Measurements from ENCODE around the gene TMEM170B. TPM values are rescaled to one million over a fixed set of nuclear protein-coding genes. Genes with fewer than 3 reads are reported as not detected.

TMEM170B gene
- polyA plus RNA-seq, 2 of the 4 experiments (the other 2 are of a cell fraction): 2.5 to 3.2 TPM

DNA sequence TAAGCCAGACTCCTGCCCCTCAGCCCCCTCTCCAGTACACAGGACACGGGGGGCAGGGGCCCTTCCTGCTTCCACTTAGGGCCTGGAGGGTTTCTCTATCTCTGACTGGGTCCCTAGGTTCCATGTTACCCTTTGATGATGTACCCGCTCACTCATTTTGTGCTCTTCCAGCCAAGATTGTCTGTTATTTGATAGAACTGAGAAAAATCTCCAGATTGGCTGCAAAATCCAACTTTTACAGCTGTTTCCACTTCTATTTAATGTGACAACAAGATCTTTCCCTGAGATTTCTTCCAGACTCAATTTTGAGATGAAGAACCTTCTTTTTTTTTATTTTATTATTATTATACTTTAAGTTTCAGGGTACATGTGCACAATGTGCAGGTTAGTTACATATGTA, 85.7 kb downstream of the TMEM170B start:
- DNase-seq (ENCODE audit: low read depth in 1 of 2, low spot score in 1 of 2): no peak
- TF ChIP-seq PHF8 (IDR thresholded peaks at IDR 0.05; ENCODE audit: borderline replicate concordance, low read depth) (no peak), HOXA7 (CRISPR knock-in tag; IDR thresholded peaks at IDR 0.05) (no peak), JUN (IDR thresholded peaks at IDR 0.05) (no peak)
- TF ChIP-seq, protein P1, sequence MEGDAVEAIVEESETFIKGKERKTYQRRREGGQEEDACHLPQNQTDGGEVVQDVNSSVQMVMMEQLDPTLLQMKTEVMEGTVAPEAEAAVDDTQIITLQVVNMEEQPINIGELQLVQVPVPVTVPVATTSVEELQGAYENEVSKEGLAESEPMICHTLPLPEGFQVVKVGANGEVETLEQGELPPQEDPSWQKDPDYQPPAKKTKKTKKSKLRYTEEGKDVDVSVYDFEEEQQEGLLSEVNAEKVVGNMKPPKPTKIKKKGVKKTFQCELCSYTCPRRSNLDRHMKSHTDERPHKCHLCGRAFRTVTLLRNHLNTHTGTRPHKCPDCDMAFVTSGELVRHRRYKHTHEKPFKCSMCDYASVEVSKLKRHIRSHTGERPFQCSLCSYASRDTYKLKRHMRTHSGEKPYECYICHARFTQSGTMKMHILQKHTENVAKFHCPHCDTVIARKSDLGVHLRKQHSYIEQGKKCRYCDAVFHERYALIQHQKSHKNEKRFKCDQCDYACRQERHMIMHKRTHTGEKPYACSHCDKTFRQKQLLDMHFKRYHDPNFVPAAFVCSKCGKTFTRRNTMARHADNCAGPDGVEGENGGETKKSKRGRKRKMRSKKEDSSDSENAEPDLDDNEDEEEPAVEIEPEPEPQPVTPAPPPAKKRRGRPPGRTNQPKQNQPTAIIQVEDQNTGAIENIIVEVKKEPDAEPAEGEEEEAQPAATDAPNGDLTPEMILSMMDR (IDR thresholded peaks at IDR 0.05): no peak
- POLR2A ChIA-PET: no interaction called here
- WGBS (ENCODE audit: missing lambda C conversion rate): 70% methylated on average over 2 of the region's 2 CpGs
- H3K9me3 ChIP-seq: no peaks in the 10 kb centered on the region
- no peak overlapping the region for H3K27ac ChIP-seq
- no peak overlapping the region for H3K4me2 ChIP-seq
- no peak for FAIRE-seq
- H3K4me1 ChIP-seq: no peaks in the 10 kb centered on the region
- no peak overlapping the region for H3K4me3 ChIP-seq
- ATAC-seq: no peak
- CTCF ChIA-PET: no interaction called here

DNA sequence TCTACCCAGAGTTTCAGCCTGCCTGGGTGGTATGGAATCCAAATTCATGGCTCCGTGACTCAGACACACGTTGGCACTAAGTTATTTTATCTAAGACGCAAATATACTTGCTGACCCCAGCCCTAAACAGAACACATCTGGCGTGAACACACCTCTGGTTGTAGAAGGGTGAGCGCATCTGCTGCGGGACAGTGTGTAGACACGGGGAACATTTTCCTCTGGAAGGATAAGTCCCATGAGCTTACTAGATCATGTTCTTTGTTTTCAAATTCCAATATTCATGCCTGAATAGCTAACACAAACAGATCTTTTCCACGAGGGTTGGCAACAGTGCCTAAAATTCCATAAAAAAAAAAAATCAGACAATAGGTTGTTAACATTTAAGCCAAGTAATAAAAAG, 87.8 kb downstream of the TMEM170B start:
- ATAC-seq (no peak), FAIRE-seq (no peak), DNase-seq (ENCODE audit: low read depth in 1 of 2, low spot score in 1 of 2) (no peak)
- WGBS (ENCODE audit: missing lambda C conversion rate): 77% methylated on average over 8 of the region's 8 CpGs
- ChIA-PET CTCF (interaction anchor here (1.3 kb wide), 1 partner anchor 30 kb away, joined by 5 read pairs; no protein-coding TSS in a partner anchor), POLR2A (no interaction called here)
- Histone ChIP-seq H3K4me1 (no peaks in the 10 kb centered on the region), H3K4me3 (no peak overlapping the region), H3K4me2 (no peak overlapping the region), H3K9me3 (no peaks in the 10 kb centered on the region), H3K27ac (no peak overlapping the region)
- TF ChIP-seq MAX (IDR thresholded peaks at IDR 0.05) (no peak), CHD4 (IDR thresholded peaks at IDR 0.05; ENCODE audit: borderline replicate concordance) (no peak), HOXB5 (CRISPR knock-in tag; IDR thresholded peaks at IDR 0.05) (no peak), PHF8 (IDR thresholded peaks at IDR 0.05; ENCODE audit: borderline replicate concordance, low read depth) (no peak), HDAC2 (IDR thresholded peaks at IDR 0.05) (no peak), FOSB (CRISPR knock-in tag; IDR thresholded peaks at IDR 0.05) (no peak), RARB (CRISPR knock-in tag; IDR thresholded peaks at IDR 0.05) (no peak), ZNF302 (CRISPR knock-in tag; IDR thresholded peaks at IDR 0.05) (no peak), EHMT2 (IDR thresholded peaks at IDR 0.05; ENCODE audit: low read depth) (no peak), BCL3 (IDR thresholded peaks at IDR 0.05) (no peak), USF2 (IDR thresholded peaks at IDR 0.05) (no peak), ESRRA (IDR thresholded peaks at IDR 0.05; ENCODE audit: borderline replicate concordance, low read length) (no peak), MAFK (IDR thresholded peaks at IDR 0.05; ENCODE audit: partially characterized antibody) (no peak), EP300 (IDR thresholded peaks at IDR 0.05) (no peak), FOSL2 (IDR thresholded peaks at IDR 0.05) (no peak), FOSL2 (CRISPR knock-in tag; IDR thresholded peaks at IDR 0.05) (no peak), HOXA7 (CRISPR knock-in tag; IDR thresholded peaks at IDR 0.05) (no peak), CHD2 (IDR thresholded peaks at IDR 0.05; ENCODE audit: low read length, partially characterized antibody) (no peak)

DNA sequence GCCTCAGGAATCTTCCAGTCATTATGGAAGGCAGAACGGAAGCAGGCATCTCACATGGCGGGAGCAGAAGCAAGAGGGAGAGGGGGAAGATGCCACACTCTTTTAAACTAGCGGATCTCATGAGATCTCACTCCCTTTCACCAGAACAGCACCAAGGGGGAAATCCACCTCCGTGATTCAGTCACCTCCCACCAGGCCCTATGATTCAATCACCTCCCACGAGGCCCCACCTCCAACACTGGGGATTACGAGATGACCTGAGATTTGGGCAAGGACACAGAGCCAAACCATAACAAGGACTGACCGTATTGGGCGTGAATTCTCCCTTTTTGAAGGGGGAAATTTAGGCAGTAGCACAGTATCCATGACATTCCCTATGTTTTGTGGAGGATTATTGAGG, 88.8 kb downstream of the TMEM170B start:
- no peak for DNase-seq (ENCODE audit: low read depth in 1 of 2, low spot score in 1 of 2)
- CTCF ChIA-PET: no interaction called here
- no peak for ATAC-seq
- Histone ChIP-seq H3K4me2 (no peak overlapping the region), H3K4me3 (no peak overlapping the region), H3K27ac (no peak overlapping the region), H3K4me1 (no peaks in the 10 kb centered on the region), H3K9me3 (no peaks in the 10 kb centered on the region)
- FAIRE-seq: no peak
- 84% methylated on average over 8 of the region's 8 CpGs for WGBS (ENCODE audit: missing lambda C conversion rate)
- POLR2A ChIA-PET: no interaction called here
- TF ChIP-seq BHLHE40 (IDR thresholded peaks at IDR 0.05; ENCODE audit: low read depth, low read length) (no peak), BCL3 (IDR thresholded peaks at IDR 0.05) (no peak), USF2 (IDR thresholded peaks at IDR 0.05) (no peak), RFX5 (IDR thresholded peaks at IDR 0.05) (no peak), SMC3 (IDR thresholded peaks at IDR 0.05) (no peak), NPAS2 (CRISPR knock-in tag; IDR thresholded peaks at IDR 0.05; ENCODE audit: borderline replicate concordance) (no peak), GATA3 (IDR thresholded peaks at IDR 0.05; ENCODE audit: borderline replicate concordance) (no peak), JUN (IDR thresholded peaks at IDR 0.05) (no peak), REST (IDR thresholded peaks at IDR 0.05) (no peak), EHMT2 (IDR thresholded peaks at IDR 0.05; ENCODE audit: low read depth) (no peak)

All from A549 (cell line).